ENCODE data around the gene SLC18B1. TPM values are rescaled to one million over a fixed set of nuclear protein-coding genes. Genes with fewer than 3 reads are reported as not detected.

SLC18B1 gene
- total and polyA plus RNA-seq, 2 of the 8 experiments (the other 6 are each of a cell fraction or from before 2014, with no cell fraction given), result 17.2 to 23.4 TPM

- ChIA-PET CTCF (ENCODE audit: partially characterized antibody) (interaction anchor here (1.1 to 1.5 kb wide), 4 partner anchors 8 to 21 kb away, joined by 3 to 5 read pairs (median 4); no protein-coding TSS in a partner anchor), POLR2A (ENCODE audit: partially characterized antibody) (no interaction called here)
- H3K79me1 ChIP-seq (ENCODE audit: low read depth, low read length), result no peaks in the 10 kb centered on the region
- H4K5ac ChIP-seq (ENCODE audit: insufficient read length, low read depth, low read length), result no peak overlapping the region
- H3K9ac ChIP-seq (replicated peaks in 1 of 4; ENCODE audit: extremely low read depth in 1 of 4, low read depth in 3 of 4, low read length in 3 of 4), result no peak overlapping the region
- no peaks in the 10 kb centered on the region for H3K27me3 ChIP-seq (replicated peaks in 1 of 4; ENCODE audit: control insufficient read depth in 3 of 4, extremely low read depth in 1 of 4, insufficient read depth in 3 of 4, low read length in 3 of 4)
- no peak overlapping the region for H2BK5ac ChIP-seq (ENCODE audit: low read depth, low read length)
- H3K23ac ChIP-seq (ENCODE audit: insufficient read length), result no peak overlapping the region
- no peak overlapping the region for H2BK12ac ChIP-seq (ENCODE audit: low read depth, low read length)
- H2BK15ac ChIP-seq (ENCODE audit: low read length), result no peak overlapping the region
- H3K4me2 ChIP-seq (ENCODE audit: insufficient read depth in 1 of 2, low read depth in 2 of 2, low read length in 2 of 2), result no peak overlapping the region
- no peak overlapping the region for H3K18ac ChIP-seq (ENCODE audit: extremely low read depth, low read length)
- no peak overlapping the region for H3K56ac ChIP-seq (replicated peaks; ENCODE audit: insufficient read length, low read depth, low read length)
- H3K4me1 ChIP-seq (replicated peaks in 1 of 4; ENCODE audit: control insufficient read depth in 3 of 4, insufficient read depth in 4 of 4, low read length in 3 of 4), result no peaks in the 10 kb centered on the region
- TF ChIP-seq NRF1 (IDR thresholded peaks at IDR 0.05; ENCODE audit: low read depth, low read length) (no peak), MAFK (IDR thresholded peaks at IDR 0.05; ENCODE audit: low read depth, low read length) (no peak), TCF12 (IDR thresholded peaks at IDR 0.05; ENCODE audit: low read depth, low read length) (no peak), USF2 (IDR thresholded peaks at IDR 0.05; ENCODE audit: low read length) (no peak), YY1 (IDR thresholded peaks at IDR 0.05; ENCODE audit: low read depth, low read length) (no peak), GABPA (IDR thresholded peaks at IDR 0.05; ENCODE audit: borderline replicate concordance, insufficient read depth, low read length) (no peak), EZH2 (IDR thresholded peaks at IDR 0.05; ENCODE audit: low read depth, low read length, severe bottlenecking) (no peak), TEAD4 (IDR thresholded peaks at IDR 0.05; ENCODE audit: low read depth, low read length) (no peak), ATF2 (IDR thresholded peaks at IDR 0.05; ENCODE audit: low read length) (no peak), CBX5 (IDR thresholded peaks at IDR 0.05; ENCODE audit: low read depth, low read length) (no peak), RFX5 (IDR thresholded peaks at IDR 0.05; ENCODE audit: borderline replicate concordance, low read depth, low read length) (no peak), SIN3A (conservative IDR thresholded peaks at IDR 0.05 in 1 of 2, IDR thresholded peaks at IDR 0.05 in 1 of 2; ENCODE audit: low read depth in 1 of 2, low read length in 2 of 2) (no peak)
- H2AK5ac ChIP-seq (ENCODE audit: low read depth, low read length), result no peak overlapping the region
- no peak overlapping the region for H2AFZ ChIP-seq (ENCODE audit: low read length)
- no peak overlapping the region for H3K27ac ChIP-seq (ENCODE audit: low read depth, low read length)
- H4K91ac ChIP-seq (replicated peaks; ENCODE audit: insufficient read length, low read length), result no peak overlapping the region
- H3K23me2 ChIP-seq (ENCODE audit: low read depth, low read length), result no peaks in the 10 kb centered on the region
- WGBS, 2 experiments (ENCODE audit: extremely low coverage in 1 of 2, insufficient coverage in 1 of 2, insufficient read length in 1 of 2, insufficient replicate concordance in 2 of 2, low coverage in 1 of 2, low lambda C conversion rate in 2 of 2, missing lambda C conversion rate in 1 of 2), result 95% methylated on average over 1 of the region's 1 CpG; no CpG with 5 or more reads in 1 of the 2 experiments
- no peaks in the 10 kb centered on the region for H3K36me3 ChIP-seq (ENCODE audit: control insufficient read depth in 2 of 4, insufficient read depth in 4 of 4, low read length in 3 of 4)
- no peak overlapping the region for H2BK20ac ChIP-seq (ENCODE audit: low read length)
- no peaks in the 10 kb centered on the region for H3K79me2 ChIP-seq (ENCODE audit: control insufficient read depth in 1 of 2, insufficient read depth in 2 of 2, low read length in 2 of 2)
- no peaks in the 10 kb centered on the region for H3K9me3 ChIP-seq (ENCODE audit: insufficient read depth in 2 of 2, low read depth in 1 of 2, low read length in 1 of 2)
- H2BK120ac ChIP-seq (replicated peaks; ENCODE audit: low read depth, low read length), result no peak overlapping the region
- H4K20me1 ChIP-seq (replicated peaks in 1 of 2; ENCODE audit: control insufficient read depth in 1 of 2, insufficient read depth in 2 of 2, low read length in 2 of 2), result no peaks in the 10 kb centered on the region
- no peak overlapping the region for H3K4ac ChIP-seq (replicated peaks; ENCODE audit: insufficient read length, low read depth, low read length)
- FAIRE-seq (no peak), DNase-seq (ENCODE audit: low read depth in 1 of 2, low spot score in 2 of 2) (no peak)
- no peak overlapping the region for H3K4me3 ChIP-seq (ENCODE audit: extremely low read depth in 1 of 4, insufficient read depth in 2 of 4, low read depth in 3 of 4, low read length in 4 of 4)
- H4K8ac ChIP-seq (ENCODE audit: extremely low read depth, insufficient read depth, low read length), result no peak overlapping the region
- H3K14ac ChIP-seq (ENCODE audit: insufficient read length), result no peak overlapping the region
These were observed 62.2 kb downstream of the SLC18B1 start for GRCh38 chr6:132736239-132736638.

All from H1 (cell line).